ENCODE results near the gene SUPT4H1. TPM values are rescaled to one million over a fixed set of nuclear protein-coding genes. Genes with fewer than 3 reads are reported as not detected.

Gene SUPT4H1
- total RNA-seq, 1 experiment from 2014 or later, result 100.0 TPM

- BruUV-seq (replicated peaks), result no TSS peak
- Histone ChIP-seq H3F3A (ENCODE audit: low read length, unreplicated experiment) (no peaks in the 10 kb centered on the region), H3K9me3 (ENCODE audit: low read length) (no peaks in the 10 kb centered on the region), H3K36me3 (ENCODE audit: low read depth, low read length) (no peaks in the 10 kb centered on the region), H3K9ac (ENCODE audit: low read length) (no peak overlapping the region), H3K27me3 (ENCODE audit: low read length) (no peaks in the 10 kb centered on the region), H3K4me3 (ENCODE audit: low read length) (no peak overlapping the region), H3K4me1 (ENCODE audit: insufficient read depth, low read length) (peaks cover 5% of the 10 kb centered on the region; the same call in 1 of the 2 replicates), H3K9me2 (replicated peaks; ENCODE audit: low read length) (no peaks in the 10 kb centered on the region), H4K20me1 (ENCODE audit: low read length) (no peaks in the 10 kb centered on the region), H3K27ac (ENCODE audit: low read length) (no peak overlapping the region), H2AFZ (ENCODE audit: low read length) (no peak overlapping the region), H3K79me2 (ENCODE audit: low read length) (no peaks in the 10 kb centered on the region), H3K4me2 (ENCODE audit: low read length) (no peak overlapping the region)
- ATAC-seq (no peak), DNase-seq (no peak)
- TF ChIP-seq EZH2phosphoT487 (IDR thresholded peaks at IDR 0.05; ENCODE audit: borderline replicate concordance, low read length) (no peak), CTCF (conservative IDR thresholded peaks at IDR 0.05; ENCODE audit: low read depth, low read length) (no peak), EZH2 (IDR thresholded peaks at IDR 0.05; ENCODE audit: low read length, unreplicated experiment) (no peak)
- ChIA-PET CTCF (no interaction called here), POLR2A (ENCODE audit: unreplicated experiment) (no interaction called here)
- intact Hi-C loops (cut with micrococcal nuclease), result no loop called here
These were observed 24.4 kb downstream of the SUPT4H1 start for GRCh38 chr17:58327363-58328194.

GRCh38 chr17:58326609-58327362 lies 25.2 kb downstream of the SUPT4H1 start:
- Histone ChIP-seq H3K4me1 (ENCODE audit: insufficient read depth, low read length) (peaks cover 6% of the 10 kb centered on the region; the same call in 1 of the 2 replicates), H3K4me2 (ENCODE audit: low read length) (no peak overlapping the region), H3K79me2 (ENCODE audit: low read length) (no peaks in the 10 kb centered on the region), H3K4me3 (ENCODE audit: low read length) (no peak overlapping the region), H3F3A (ENCODE audit: low read length, unreplicated experiment) (no peaks in the 10 kb centered on the region), H3K9ac (ENCODE audit: low read length) (no peak overlapping the region), H3K27ac (ENCODE audit: low read length) (no peak overlapping the region), H3K9me2 (replicated peaks; ENCODE audit: low read length) (no peaks in the 10 kb centered on the region), H3K36me3 (ENCODE audit: low read depth, low read length) (no peaks in the 10 kb centered on the region), H2AFZ (ENCODE audit: low read length) (no peak overlapping the region), H3K27me3 (ENCODE audit: low read length) (no peaks in the 10 kb centered on the region), H3K9me3 (ENCODE audit: low read length) (no peaks in the 10 kb centered on the region), H4K20me1 (ENCODE audit: low read length) (no peaks in the 10 kb centered on the region)
- CTCF ChIA-PET, result interaction anchor here (1.2 kb wide), 1 partner anchor 90 kb away, joined by 3 read pairs; the partner anchor contains the start of gene RNF43
- BruUV-seq (replicated peaks), result TSS peak; percentile 28
- TF ChIP-seq EZH2phosphoT487 (IDR thresholded peaks at IDR 0.05; ENCODE audit: borderline replicate concordance, low read length) (no peak), CTCF (conservative IDR thresholded peaks at IDR 0.05; ENCODE audit: low read depth, low read length) (no peak), EZH2 (IDR thresholded peaks at IDR 0.05; ENCODE audit: low read length, unreplicated experiment) (no peak)
- POLR2A ChIA-PET (ENCODE audit: unreplicated experiment), result no interaction called here
- no peak for DNase-seq
- intact Hi-C loops (cut with micrococcal nuclease), result no loop called here
- ATAC-seq, result no peak

Data from PC-3 (cell line).